HG03565 (cell line): ENCODE data around the gene SAPCD1.

Experiments
- ATAC-seq: cut with Tn5 transposase; IDR thresholded peaks from one replicate; pipeline ENCODE4 v1.9.1; 2021; ENCODE audit warnings: mild to moderate bottlenecking, moderate library complexity; ENCODE audit not compliant: unreplicated experiment

Gene SAPCD1

DNA sequence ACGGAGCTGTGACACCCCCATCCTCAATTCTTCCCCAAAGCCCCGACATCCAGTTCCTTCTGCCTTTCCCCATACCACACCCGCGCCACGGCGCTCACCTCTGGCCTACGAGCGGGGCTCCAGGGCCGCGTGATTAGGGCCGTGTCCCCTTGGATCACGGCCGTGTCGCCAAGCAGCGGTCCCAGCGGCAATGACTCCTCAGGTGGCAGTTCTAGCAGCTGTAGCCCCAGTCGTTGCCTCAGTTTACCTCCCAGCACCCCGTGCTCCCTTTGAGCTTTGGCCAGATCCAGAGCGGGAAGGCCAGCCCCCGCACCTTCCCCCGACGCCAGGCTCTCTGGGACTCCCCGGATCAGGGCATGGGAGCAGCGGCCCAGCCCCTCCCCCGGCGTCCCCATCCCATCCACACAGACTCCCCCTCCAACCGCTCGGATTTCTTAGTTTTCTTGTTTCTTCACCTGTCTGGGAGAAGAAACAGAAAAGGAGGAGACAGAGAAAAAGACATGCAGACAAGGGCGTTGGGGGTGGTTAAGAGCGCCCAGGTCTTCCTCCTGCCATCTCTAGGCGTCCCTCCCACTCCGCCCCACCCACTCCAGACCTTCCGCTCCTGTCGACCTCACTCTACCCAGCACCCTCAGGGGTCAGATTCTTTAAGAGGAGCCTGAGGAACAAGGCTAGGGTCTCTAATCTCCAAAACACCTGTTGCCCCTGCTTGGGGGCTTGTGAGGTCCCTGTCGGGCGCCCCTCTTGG is 33.5 kb upstream of the SAPCD1 start, which contains the start of gene DDAH2:
Gene DDAH2, minus strand, starts transcription at position 533 of the 748 bp plus-strand sequence. Its CDS starts 138 bp downstream, at position 395.
- no peak for ATAC-seq

DNA sequence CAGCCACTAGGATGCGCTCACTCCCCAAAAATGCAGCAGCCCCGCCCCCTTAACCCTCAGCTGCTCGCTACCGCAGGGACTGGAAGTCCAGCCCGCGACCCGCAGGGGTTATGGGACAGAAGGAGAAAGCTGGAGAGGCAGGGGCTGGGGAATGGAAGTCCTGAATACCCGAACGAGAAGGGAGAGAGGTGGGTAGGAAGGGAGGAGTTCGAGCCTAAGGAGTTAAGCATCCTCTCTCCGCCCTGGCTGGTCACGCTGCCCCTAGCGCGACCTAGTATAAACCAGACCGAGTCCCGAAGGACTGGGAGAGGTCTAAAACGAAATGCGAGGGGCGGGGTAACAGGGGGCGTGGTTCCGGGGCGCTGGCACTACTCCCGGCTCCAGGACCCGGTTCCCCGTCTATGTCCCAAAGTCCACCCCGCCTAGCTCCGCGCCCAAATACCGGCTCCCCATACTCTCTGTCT is 32.9 kb upstream of the SAPCD1 start:
- no peak for ATAC-seq

DNA sequence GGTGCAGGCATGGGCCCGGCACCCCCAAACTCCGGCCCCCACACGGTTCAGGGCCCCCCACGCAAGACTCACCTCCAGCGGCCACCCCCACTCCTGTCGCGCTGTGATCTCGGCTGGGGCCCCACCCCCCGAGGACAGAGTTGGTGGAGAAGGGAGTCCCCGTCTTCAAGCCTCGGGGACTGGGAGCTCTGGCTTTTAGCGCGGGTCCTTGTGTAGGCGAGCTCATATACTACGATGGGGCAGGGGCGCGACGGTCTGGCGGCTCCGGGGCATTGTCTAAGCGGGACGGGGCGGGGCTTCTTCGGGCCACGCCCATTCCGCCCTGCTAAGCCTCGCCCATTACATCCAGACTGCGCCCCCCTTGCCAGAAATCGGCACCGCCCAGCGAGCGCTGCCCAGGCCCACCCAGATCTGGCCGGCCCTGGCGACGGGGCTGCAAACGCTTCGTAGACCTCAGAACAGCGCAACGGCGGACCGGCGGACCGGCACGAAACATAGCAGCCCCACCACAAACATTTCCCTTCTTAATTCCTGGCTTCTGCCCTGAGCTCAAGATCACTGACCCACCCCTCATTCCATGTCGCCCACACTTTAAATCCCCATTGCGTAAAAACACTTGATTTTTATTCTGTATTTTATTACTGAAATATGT is 32.4 kb upstream of the SAPCD1 start:
- ATAC-seq = no peak

DNA sequence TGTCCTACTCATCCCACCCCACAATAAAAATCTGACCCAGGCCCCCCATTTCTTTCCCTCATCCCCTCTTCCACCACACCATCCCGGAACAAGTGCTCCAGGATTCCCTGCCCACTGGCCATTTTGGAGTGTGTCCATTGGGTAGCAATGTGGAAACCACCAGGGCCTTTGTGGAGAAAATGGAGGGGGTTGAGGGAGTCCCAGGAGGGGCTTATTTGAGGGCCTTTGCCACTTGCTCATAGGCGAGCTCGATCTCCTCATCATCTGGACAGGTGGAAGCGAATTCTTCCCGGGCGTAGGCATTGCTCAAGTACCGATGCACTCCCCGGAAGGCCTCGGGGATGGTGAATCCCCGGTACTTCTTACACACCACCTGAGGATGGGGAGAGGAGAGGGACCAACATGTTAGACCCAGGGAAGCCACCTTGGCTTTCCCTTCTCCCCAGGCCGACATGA is 31.8 kb upstream of the SAPCD1 start:
- no peak for ATAC-seq

DNA sequence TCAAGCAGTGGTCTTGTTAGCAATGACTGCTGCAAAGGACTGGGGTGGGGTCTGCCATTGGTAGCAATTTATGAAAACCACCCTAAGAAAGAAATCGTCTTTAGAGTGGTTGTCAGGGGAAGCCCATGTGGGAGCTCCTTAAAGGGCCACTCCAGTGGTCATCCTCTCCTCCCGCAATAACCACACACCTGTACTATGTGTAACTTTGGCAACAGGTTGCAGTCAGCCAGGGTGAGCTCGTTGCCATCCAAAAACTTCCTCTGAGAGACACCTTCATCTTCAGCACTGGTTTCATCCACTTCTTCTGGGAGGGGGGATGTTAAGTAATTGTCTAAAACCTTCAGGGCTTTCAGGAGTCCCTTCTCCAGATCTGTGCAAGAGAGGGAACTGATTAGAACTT is 30.4 kb upstream of the SAPCD1 start:
- no peak for ATAC-seq

DNA sequence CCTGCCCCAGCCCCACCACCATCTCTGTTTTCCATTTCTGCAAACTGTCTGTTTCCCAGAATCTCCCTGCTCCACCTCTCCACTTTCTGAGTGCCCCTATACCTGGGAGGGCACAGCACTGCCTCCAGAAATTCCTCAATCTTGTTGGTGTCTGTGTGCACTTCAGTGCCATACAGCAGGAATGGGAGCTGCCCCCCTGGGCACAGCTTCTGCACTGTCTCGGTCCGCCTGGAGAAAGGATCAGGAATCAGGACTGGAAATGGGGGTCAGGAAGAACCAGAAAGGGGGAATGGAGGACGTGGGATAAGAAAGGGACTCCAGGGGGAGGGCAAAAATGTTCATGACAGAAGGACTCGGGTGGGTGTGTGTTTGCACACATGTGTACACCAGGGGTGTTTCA is 28.7 kb upstream of the SAPCD1 start:
- no peak for ATAC-seq

DNA sequence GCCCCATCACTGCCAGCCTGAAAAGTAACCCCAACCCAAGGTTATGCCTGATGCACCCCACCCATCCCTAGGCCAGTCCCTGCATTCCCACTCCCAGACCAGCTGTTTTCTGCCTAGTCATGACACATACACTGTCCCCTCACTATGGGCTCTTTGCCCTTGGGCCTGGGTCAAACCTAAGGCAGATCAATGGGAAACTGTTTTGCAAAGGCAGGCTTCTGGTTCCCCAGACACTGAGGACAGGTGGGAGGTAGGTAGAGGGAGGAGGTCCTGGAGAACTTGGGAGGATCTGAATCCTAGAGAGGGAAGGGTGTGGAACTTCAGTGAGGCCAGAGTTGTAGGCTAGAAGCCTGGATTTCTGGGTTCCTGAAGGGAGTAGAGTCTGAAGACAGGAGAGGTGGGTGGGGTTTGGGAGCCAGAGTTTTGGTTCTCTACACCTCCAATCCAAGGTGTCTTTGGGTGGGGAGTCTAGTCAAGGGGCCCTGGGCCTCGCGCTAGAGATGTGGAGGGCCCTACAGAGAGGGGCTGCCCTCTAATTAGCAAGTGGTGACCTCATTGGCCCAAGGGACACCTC is 28.1 kb upstream of the SAPCD1 start:
- no peak for ATAC-seq

DNA sequence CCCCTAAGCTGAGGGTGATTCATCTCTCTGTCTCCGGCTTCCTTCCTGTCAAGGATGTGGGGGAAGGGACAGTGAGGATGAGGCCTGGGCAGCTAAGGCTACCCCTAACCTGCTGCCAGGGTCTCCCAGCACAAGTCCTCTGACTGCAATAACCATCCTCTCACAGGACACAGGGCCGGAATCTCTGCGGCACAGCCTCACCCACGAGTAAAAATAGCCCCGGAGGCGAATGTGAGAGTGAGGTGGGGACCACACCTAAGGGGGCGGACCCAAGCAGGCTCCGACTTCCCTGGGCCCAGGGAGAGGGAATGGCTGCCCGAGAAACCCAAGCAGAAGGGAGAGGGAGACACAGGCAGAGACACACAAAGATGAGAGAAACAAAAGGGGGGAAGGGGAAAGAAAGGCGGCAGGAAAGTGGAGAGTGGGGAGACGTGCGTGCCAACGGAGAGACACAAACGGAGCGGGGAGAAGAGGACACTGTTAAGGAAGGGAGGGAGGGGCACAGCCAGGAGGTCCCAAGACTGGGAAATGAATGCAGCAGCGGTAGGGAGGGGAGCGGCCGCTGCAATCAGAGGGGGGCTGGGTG is 27.5 kb upstream of the SAPCD1 start:
- no peak for ATAC-seq

DNA sequence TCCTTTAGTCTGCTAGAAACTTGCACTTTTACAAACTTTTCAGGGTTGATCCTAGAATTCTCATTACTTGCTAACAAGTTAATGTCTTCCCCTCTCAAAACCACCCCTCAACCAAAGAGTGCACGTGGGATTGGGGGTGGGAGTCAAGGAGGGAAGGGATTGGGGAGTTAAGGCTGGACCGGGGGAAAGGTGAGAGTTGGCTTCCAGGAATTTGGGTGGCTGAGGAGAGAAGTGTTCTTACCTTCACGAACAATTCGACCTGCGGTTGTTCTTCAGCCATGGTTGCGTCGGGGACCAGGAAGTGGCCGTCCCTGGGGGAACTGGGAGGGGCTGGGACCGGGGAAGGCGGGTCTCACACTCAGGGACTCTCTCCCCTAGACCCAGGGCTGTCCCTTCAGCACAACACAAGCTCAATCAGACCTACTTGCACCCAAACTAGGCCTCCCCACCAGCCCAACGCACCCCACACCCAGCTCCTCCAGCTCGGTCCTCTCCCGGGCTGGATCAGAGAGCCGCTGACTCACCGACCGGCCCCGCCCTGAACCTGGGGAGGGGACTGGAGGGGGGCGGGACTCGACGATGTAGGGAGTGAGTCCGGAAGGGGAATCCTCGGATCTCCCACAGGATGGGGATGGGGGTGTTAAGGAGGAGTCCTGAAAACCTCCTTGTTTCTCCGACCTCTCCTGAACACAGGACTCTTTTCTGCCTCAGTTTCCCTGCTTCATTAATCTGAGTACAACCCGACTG is 26.3 kb upstream of the SAPCD1 start, which contains the start of gene CLIC1:
Gene CLIC1, minus strand, starts transcription at position 510 of the 747 bp plus-strand sequence. Its CDS starts 230 bp downstream, at position 280.
- ATAC-seq = no peak

DNA sequence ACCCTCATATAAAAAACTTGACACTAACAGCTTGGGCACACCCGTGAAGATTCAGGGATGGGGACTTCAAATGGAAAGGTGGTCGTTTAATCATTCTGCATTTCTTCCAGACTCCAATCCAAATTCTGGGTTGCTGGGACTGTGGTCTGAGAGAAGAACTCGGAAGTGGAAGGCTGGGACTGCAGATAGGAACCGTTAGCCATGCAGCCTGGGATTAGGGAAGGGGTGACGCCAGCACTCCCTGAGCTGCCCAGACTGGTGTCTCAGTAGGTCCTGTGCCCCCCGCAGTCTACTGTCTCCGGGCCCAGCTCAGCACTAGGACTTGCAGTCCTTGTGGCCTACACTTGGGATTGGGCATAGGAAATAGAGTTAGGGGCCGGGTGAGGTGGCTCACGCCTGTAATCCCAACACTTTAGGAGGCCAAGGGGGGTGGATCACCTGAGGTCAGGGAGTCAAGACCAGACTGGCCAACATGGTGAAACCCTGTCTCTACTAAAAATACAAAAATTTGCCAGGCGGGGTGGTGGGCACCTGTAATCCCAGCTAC is 25.6 kb upstream of the SAPCD1 start:
- no peak for ATAC-seq

DNA sequence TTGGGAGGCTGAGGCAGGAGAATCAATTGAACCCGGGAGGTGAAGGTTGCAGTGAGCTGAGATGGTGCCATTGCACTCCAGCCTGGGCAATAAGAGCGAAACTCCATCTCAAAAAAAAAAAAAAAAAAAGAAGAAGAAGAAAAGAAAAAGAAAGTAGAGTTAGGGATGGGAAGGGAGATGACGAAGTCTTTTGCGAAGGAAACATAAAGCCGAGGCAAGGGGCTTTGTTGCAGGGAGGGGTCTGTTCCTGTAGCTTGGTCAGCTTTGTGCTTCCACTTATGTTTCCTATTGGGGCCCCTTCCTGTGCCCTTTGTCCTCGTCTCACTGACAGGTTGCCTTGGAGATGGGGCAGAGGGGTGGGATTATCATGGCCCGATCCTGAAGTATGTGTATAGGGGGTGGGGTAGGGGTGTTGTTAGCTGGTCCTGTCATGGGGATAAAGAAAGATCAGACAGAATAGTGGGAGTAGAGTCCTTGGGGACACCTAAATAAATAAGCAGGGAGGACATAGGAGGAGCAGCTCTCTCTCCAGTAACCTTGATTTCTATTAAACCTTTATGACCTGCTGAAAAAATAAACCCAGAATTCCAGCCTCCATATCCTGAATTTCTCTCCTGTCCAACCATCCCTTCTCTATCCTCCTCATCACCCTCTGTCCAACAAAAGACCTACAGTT is 25.0 kb upstream of the SAPCD1 start:
- no peak for ATAC-seq

DNA sequence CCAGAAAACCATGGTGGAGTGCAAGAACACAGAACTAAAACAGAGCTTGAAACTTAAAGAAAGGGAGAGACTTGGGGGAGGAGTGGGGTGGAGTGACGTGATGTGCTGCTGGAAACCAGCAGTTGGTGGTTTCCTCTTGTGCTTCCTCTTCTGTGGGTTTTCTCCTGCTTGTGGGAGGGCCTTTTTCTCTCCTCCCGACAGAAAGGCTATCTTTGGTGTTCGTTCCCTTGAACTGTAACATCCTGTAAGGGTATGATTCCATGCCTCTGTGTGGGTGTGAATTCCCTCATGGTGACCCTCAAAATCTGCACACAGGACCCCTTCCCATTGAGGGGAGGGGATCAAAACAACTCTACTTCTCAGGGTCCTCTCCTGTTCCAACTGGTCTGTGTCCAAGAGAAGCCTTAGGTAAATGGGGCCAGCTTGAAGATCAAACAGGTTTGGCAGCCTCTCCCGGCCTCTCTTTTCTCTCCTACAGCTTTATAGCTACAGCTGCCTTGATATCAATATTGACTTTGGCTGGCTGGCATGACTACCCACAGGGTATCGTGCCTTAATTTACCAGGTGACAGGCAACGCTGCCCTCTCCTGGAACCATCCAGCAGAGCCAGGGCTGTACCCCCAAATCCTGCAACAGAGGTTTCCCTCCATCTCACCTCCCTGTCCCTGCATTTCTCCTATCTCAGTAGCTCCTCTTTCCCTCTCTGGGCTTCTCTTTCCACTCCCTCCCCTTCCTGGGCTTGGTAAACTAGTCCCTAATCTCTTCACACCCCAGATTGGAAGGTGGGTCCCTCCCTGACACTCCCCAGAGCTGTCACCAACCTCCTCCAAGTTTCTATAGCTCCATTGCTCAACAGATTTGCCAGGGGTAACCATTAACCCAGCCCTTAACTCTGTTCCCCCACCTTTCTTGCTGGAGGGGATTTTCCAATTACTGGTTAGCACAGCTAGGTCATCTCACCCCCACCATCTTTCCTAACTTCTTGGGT is 24.2 kb upstream of the SAPCD1 start:
- no peak for ATAC-seq

DNA sequence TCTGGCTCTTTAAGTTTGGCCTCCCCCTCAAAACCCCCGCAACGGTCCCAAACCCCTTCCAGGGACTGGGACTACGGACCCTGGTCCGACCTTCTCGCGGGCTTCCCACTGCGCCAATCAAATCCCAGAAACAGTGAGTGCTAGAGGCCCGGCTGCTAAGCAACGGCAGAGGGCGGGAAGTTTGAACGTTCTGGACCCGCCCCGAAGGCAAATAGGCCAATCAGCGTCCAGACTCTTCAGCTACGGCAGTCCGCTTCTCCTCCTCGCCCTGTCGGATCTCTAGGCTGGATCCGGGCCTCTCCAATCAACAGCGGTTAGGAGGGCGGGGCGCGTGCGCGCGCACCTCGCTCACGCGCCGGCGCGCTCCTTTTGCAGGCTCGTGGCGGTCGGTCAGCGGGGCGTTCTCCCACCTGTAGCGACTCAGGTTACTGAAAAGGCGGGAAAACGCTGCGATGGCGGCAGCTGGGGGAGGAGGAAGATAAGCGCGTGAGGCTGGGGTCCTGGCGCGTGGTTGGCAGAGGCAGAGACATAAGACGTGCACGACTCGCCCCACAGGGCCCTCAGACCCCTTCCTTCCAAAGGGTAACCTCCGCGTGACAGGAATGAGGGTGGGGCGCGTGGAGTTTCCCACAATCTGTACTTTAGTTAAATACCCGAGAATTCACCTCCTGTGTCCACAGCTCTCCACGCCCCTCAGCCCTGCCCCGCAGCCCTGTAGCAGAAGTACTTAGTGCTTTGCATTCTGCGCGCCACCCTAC is 22.6 kb upstream of the SAPCD1 start, which contains the start of gene MSH5:
Gene MSH5, plus strand, starts transcription at position 367 of the 758 bp plus-strand sequence. CDS start 462 bp downstream, outside the sequence.
- ATAC-seq = peak; percentile 63

DNA sequence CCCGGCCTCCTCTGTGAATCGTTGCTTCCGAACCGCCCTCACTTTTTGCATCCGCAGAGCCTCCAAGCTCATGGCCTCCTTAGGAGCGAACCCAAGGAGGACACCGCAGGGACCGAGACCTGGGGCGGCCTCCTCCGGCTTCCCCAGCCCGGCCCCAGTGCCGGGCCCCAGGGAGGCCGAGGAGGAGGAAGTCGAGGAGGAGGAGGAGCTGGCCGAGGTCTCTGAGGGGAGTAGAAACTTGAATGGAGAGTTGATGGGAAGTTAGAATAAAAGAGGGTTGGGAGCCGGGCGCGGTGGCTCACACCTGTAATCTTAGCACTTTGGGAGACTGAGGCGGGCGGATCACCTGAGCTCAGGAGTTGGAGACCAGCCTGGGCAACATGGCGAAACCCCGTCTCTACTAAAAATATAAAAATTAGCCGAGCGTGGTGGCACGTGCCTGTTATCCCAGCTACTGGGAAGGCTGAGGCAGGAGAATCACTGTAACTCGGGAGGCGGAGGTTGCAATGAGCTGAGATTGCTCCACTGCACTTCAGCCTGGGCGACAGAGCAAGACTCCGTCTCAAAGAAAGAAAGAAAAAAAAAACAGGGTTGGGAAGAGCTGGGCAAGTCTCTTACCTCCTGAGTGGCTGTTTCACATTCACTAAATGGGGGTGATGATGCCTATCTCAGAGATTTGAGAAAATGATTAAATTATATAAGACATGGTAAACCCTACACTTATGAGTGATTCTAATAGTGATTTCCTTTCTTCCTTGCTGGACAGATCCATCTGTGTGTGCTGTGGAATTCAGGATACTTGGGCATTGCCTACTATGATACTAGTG is 21.8 kb upstream of the SAPCD1 start:
- ATAC-seq = no peak

DNA sequence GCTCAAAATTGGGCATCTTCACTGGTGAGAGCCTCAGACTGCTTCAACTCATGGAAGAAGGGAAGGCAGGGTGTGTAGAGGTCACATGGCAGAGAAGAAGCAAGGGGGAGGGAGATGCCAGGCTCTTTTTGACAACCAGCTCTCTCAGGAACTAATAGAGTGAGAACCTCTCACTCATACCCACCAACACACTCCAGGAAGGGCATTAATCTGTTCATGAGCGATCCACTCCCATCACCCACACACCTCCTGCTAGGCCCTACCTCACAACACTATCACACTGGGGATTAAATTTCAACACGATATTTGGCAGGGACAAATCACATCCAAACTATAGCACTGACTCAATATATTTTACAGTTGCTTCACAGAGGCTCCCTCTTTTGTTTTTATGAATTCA is 20.6 kb upstream of the SAPCD1 start:
- ATAC-seq = no peak

DNA sequence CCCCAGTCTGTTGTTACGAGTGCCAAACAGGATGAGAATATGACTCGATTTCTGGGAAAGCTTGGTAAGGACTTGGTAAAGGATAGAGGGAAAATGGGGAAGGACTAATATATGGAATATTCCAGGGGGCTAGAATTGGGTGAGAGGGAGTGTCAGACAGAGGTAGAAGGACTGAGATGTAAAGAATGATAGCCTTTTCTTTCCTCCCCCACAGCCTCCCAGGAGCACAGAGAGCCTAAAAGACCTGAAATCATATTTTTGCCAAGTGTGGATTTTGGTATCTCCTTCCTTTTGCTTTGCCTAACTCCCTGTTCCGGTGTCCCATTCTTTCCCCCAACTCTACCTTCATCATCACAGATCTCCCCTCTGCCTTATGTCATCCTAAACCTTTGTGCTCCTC is 19.6 kb upstream of the SAPCD1 start:
- ATAC-seq = no peak

DNA sequence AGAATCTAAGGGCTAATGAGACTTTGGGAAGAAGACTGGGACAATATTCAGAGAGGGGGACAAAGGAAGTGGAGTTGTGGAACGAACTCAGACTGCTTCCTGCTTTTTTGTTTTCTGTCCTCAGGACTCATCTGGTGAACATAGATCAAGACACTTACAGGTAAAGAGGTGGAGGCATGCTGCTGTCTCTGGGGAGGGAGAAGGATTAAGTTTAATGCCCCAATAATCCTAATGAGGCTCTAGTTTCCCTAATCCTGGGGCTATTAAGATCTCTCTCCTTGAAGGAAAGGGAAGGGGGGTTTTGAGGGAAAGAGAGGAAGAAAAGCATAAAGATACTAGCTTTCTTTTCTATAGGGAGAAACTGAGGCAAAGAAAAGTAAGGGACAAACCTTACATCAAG is 18.0 kb upstream of the SAPCD1 start:
- ATAC-seq = no peak
